Cerebellar cortex (tissue), 1 donor: ENCODE results near the gene CBR3.
A peak's percentile ranks its signal among the peaks of the same experiment; 100 is the strongest.

Source experiments
- DNase-seq: peaks from one replicate; pipeline ENCODE4 v3.0.0-alpha.2; 2015; ENCODE audit warnings: low spot score

Gene CBR3

GRCh38 chr21:36155603-36156338, 20.9 kb downstream of the CBR3 start:
- no peak for DNase-seq

- peak; percentile 100 for DNase-seq
Observed at GRCh38 chr21:36156339-36156814, 21.5 kb downstream of the CBR3 start.

GRCh38 chr21:36156815-36157670, 22.2 kb downstream of the CBR3 start, which contains the start of gene DOP1B:
TSS of gene DOP1B (plus strand) at chr21:36156824. CDS start at chr21:36164734, 7,910 bp downstream.
- peak; percentile 28 for DNase-seq

GRCh38 chr21:36159356-36159921, 24.6 kb downstream of the CBR3 start:
- no peak for DNase-seq

- no peak for DNase-seq
Observed at GRCh38 chr21:36160850-36161178, 25.9 kb downstream of the CBR3 start.

- no peak for DNase-seq
Observed at GRCh38 chr21:36162631-36163030, 27.8 kb downstream of the CBR3 start.

GRCh38 chr21:36163750-36164741, 29.2 kb downstream of the CBR3 start:
- peak; percentile 55 for DNase-seq

GRCh38 chr21:36165356-36165755, 30.5 kb downstream of the CBR3 start:
- DNase-seq = no peak

- peak; percentile 88 for DNase-seq
Observed at GRCh38 chr21:36166705-36167104, 31.8 kb downstream of the CBR3 start.

- DNase-seq = no peak
Observed at GRCh38 chr21:36167541-36167940, 32.7 kb downstream of the CBR3 start.

- no peak for DNase-seq
Observed at GRCh38 chr21:36169470-36170128, 34.7 kb downstream of the CBR3 start.

- no peak for DNase-seq
Observed at GRCh38 chr21:36170823-36171222, 35.9 kb downstream of the CBR3 start.

GRCh38 chr21:36171336-36171735, 36.5 kb downstream of the CBR3 start:
- no peak for DNase-seq

GRCh38 chr21:36171741-36172331, 37.0 kb downstream of the CBR3 start:
- DNase-seq = peak; percentile 58

GRCh38 chr21:36174780-36175179, 39.9 kb downstream of the CBR3 start:
- no peak for DNase-seq

GRCh38 chr21:36175771-36176565, 41.1 kb downstream of the CBR3 start:
- DNase-seq = peak; percentile 89

- DNase-seq = no peak
Observed at GRCh38 chr21:36178349-36178748, 43.5 kb downstream of the CBR3 start.

- DNase-seq = no peak
Observed at GRCh38 chr21:36179145-36179544, 44.3 kb downstream of the CBR3 start.

- DNase-seq = no peak
Observed at GRCh38 chr21:36180963-36181362, 46.1 kb downstream of the CBR3 start.
